Measurements from ENCODE around the gene SV2B. TPM values are rescaled to one million over a fixed set of nuclear protein-coding genes. Genes with fewer than 3 reads are reported as not detected.

SV2B gene
- total RNA-seq, 1 donor from 2014 or later: 1.6 TPM

- H3K27ac ChIP-seq (ENCODE audit: low read depth, low read length): no peak overlapping the region
- no peaks in the 10 kb centered on the region for H3K9me3 ChIP-seq (ENCODE audit: control insufficient read depth in 3 of 3, low read length in 3 of 3)
- peaks cover 0 to 3% (median 0%) of the 10 kb centered on the region in 3 donors for H3K27me3 ChIP-seq (ENCODE audit: control insufficient read depth in 3 of 3, insufficient read depth in 3 of 3, low read length in 3 of 3)
- no peaks in the 10 kb centered on the region for H3K36me3 ChIP-seq (ENCODE audit: control insufficient read depth in 3 of 3, insufficient read depth in 3 of 3, low read length in 3 of 3)
- no peak overlapping the region for H3K9ac ChIP-seq (ENCODE audit: low read depth in 1 of 3, low read length in 3 of 3)
- no peaks in the 10 kb centered on the region for H3K4me1 ChIP-seq (ENCODE audit: control insufficient read depth in 3 of 3, insufficient read depth in 3 of 3, low read length in 3 of 3)
- H3K4me3 ChIP-seq (ENCODE audit: low read length in 3 of 3): no peak overlapping the region
Observed at GRCh38 chr15:91182101-91182500, 82.0 kb downstream of the SV2B start.

- no peak overlapping the region for H3K4me3 ChIP-seq (ENCODE audit: low read length in 3 of 3)
- no peaks in the 10 kb centered on the region for H3K36me3 ChIP-seq (ENCODE audit: control insufficient read depth in 3 of 3, insufficient read depth in 3 of 3, low read length in 3 of 3)
- H3K27ac ChIP-seq (ENCODE audit: low read depth, low read length): no peak overlapping the region
- peaks cover 0 to 3% (median 0%) of the 10 kb centered on the region in 3 donors for H3K27me3 ChIP-seq (ENCODE audit: control insufficient read depth in 3 of 3, insufficient read depth in 3 of 3, low read length in 3 of 3)
- no peaks in the 10 kb centered on the region for H3K4me1 ChIP-seq (ENCODE audit: control insufficient read depth in 3 of 3, insufficient read depth in 3 of 3, low read length in 3 of 3)
- H3K9ac ChIP-seq (ENCODE audit: low read depth in 1 of 3, low read length in 3 of 3): no peak overlapping the region
- H3K9me3 ChIP-seq (ENCODE audit: control insufficient read depth in 3 of 3, low read length in 3 of 3): no peaks in the 10 kb centered on the region
Observed at GRCh38 chr15:91183596-91183995, 83.5 kb downstream of the SV2B start.

GRCh38 chr15:91184441-91184840, 84.4 kb downstream of the SV2B start:
- peaks cover 0 to 3% (median 0%) of the 10 kb centered on the region in 3 donors for H3K27me3 ChIP-seq (ENCODE audit: control insufficient read depth in 3 of 3, insufficient read depth in 3 of 3, low read length in 3 of 3)
- no peaks in the 10 kb centered on the region for H3K9me3 ChIP-seq (ENCODE audit: control insufficient read depth in 3 of 3, low read length in 3 of 3)
- no peaks in the 10 kb centered on the region for H3K36me3 ChIP-seq (ENCODE audit: control insufficient read depth in 3 of 3, insufficient read depth in 3 of 3, low read length in 3 of 3)

GRCh38 chr15:91186904-91187656, 87.0 kb downstream of the SV2B start:
- H3K27me3 ChIP-seq (ENCODE audit: control insufficient read depth in 3 of 3, insufficient read depth in 3 of 3, low read length in 3 of 3): peaks cover 0 to 3% (median 0%) of the 10 kb centered on the region in 3 donors
- H3K36me3 ChIP-seq (ENCODE audit: control insufficient read depth in 3 of 3, insufficient read depth in 3 of 3, low read length in 3 of 3): no peaks in the 10 kb centered on the region
- H3K27ac ChIP-seq (ENCODE audit: low read depth, low read length): no peak overlapping the region
- H3K4me3 ChIP-seq (ENCODE audit: low read length in 3 of 3): no peak overlapping the region
- no peak overlapping the region for H3K9ac ChIP-seq (ENCODE audit: low read depth in 1 of 3, low read length in 3 of 3)
- H3K9me3 ChIP-seq (ENCODE audit: control insufficient read depth in 3 of 3, low read length in 3 of 3): no peaks in the 10 kb centered on the region
- no peaks in the 10 kb centered on the region for H3K4me1 ChIP-seq (ENCODE audit: control insufficient read depth in 3 of 3, insufficient read depth in 3 of 3, low read length in 3 of 3)

More at GRCh38 chr15:91184441-91184840, 84.4 kb downstream of the SV2B start:
- Histone ChIP-seq H3K27ac (ENCODE audit: low read depth, low read length) (no peak overlapping the region), H3K9ac (ENCODE audit: low read depth in 1 of 3, low read length in 3 of 3) (no peak overlapping the region), H3K4me3 (ENCODE audit: low read length in 3 of 3) (no peak overlapping the region), H3K4me1 (ENCODE audit: control insufficient read depth in 3 of 3, insufficient read depth in 3 of 3, low read length in 3 of 3) (no peaks in the 10 kb centered on the region)

- Histone ChIP-seq H3K4me1 (ENCODE audit: control insufficient read depth in 3 of 3, insufficient read depth in 3 of 3, low read length in 3 of 3) (no peaks in the 10 kb centered on the region), H3K4me3 (ENCODE audit: low read length in 3 of 3) (no peak overlapping the region), H3K27me3 (ENCODE audit: control insufficient read depth in 3 of 3, insufficient read depth in 3 of 3, low read length in 3 of 3) (peaks cover 0 to 4% (median 4%) of the 10 kb centered on the region in 3 donors), H3K36me3 (ENCODE audit: control insufficient read depth in 3 of 3, insufficient read depth in 3 of 3, low read length in 3 of 3) (no peaks in the 10 kb centered on the region), H3K9me3 (ENCODE audit: control insufficient read depth in 3 of 3, low read length in 3 of 3) (no peaks in the 10 kb centered on the region), H3K27ac (ENCODE audit: low read depth, low read length) (no peak overlapping the region), H3K9ac (ENCODE audit: low read depth in 1 of 3, low read length in 3 of 3) (no peak overlapping the region)
Observed at GRCh38 chr15:91192285-91192684, 92.2 kb downstream of the SV2B start.

GRCh38 chr15:91192690-91193377, 92.8 kb downstream of the SV2B start:
- H3K4me1 ChIP-seq (ENCODE audit: control insufficient read depth in 3 of 3, insufficient read depth in 3 of 3, low read length in 3 of 3): no peaks in the 10 kb centered on the region
- H3K9ac ChIP-seq (ENCODE audit: low read depth in 1 of 3, low read length in 3 of 3): no peak overlapping the region
- no peaks in the 10 kb centered on the region for H3K36me3 ChIP-seq (ENCODE audit: control insufficient read depth in 3 of 3, insufficient read depth in 3 of 3, low read length in 3 of 3)
- no peak overlapping the region for H3K4me3 ChIP-seq (ENCODE audit: low read length in 3 of 3)
- H3K27me3 ChIP-seq (ENCODE audit: control insufficient read depth in 3 of 3, insufficient read depth in 3 of 3, low read length in 3 of 3): peaks cover 0 to 4% (median 4%) of the 10 kb centered on the region in 3 donors
- no peaks in the 10 kb centered on the region for H3K9me3 ChIP-seq (ENCODE audit: control insufficient read depth in 3 of 3, low read length in 3 of 3)
- no peak overlapping the region for H3K27ac ChIP-seq (ENCODE audit: low read depth, low read length)

GRCh38 chr15:91193378-91193720, 93.3 kb downstream of the SV2B start:
- H3K36me3 ChIP-seq (ENCODE audit: control insufficient read depth in 3 of 3, insufficient read depth in 3 of 3, low read length in 3 of 3): no peaks in the 10 kb centered on the region
- peaks cover 0 to 4% (median 4%) of the 10 kb centered on the region in 3 donors for H3K27me3 ChIP-seq (ENCODE audit: control insufficient read depth in 3 of 3, insufficient read depth in 3 of 3, low read length in 3 of 3)
- H3K9me3 ChIP-seq (ENCODE audit: control insufficient read depth in 3 of 3, low read length in 3 of 3): no peaks in the 10 kb centered on the region
- no peak overlapping the region for H3K9ac ChIP-seq (ENCODE audit: low read depth in 1 of 3, low read length in 3 of 3)
- H3K4me1 ChIP-seq (ENCODE audit: control insufficient read depth in 3 of 3, insufficient read depth in 3 of 3, low read length in 3 of 3): no peaks in the 10 kb centered on the region
- no peak overlapping the region for H3K27ac ChIP-seq (ENCODE audit: low read depth, low read length)
- H3K4me3 ChIP-seq (ENCODE audit: low read length in 3 of 3): no peak overlapping the region

GRCh38 chr15:91196127-91196526, 96.1 kb downstream of the SV2B start:
- Histone ChIP-seq H3K36me3 (ENCODE audit: control insufficient read depth in 3 of 3, insufficient read depth in 3 of 3, low read length in 3 of 3) (no peaks in the 10 kb centered on the region), H3K4me1 (ENCODE audit: control insufficient read depth in 3 of 3, insufficient read depth in 3 of 3, low read length in 3 of 3) (no peaks in the 10 kb centered on the region), H3K27me3 (ENCODE audit: control insufficient read depth in 3 of 3, insufficient read depth in 3 of 3, low read length in 3 of 3) (peaks cover 0 to 4% (median 4%) of the 10 kb centered on the region in 3 donors), H3K9me3 (ENCODE audit: control insufficient read depth in 3 of 3, low read length in 3 of 3) (no peaks in the 10 kb centered on the region), H3K9ac (ENCODE audit: low read depth in 1 of 3, low read length in 3 of 3) (no peak overlapping the region), H3K4me3 (ENCODE audit: low read length in 3 of 3) (no peak overlapping the region), H3K27ac (ENCODE audit: low read depth, low read length) (no peak overlapping the region)

- H3K27ac ChIP-seq (ENCODE audit: low read depth, low read length): no peak overlapping the region
- peaks cover 0 to 4% (median 4%) of the 10 kb centered on the region in 3 donors for H3K27me3 ChIP-seq (ENCODE audit: control insufficient read depth in 3 of 3, insufficient read depth in 3 of 3, low read length in 3 of 3)
- no peak overlapping the region for H3K9ac ChIP-seq (ENCODE audit: low read depth in 1 of 3, low read length in 3 of 3)
- no peak overlapping the region for H3K4me3 ChIP-seq (ENCODE audit: low read length in 3 of 3)
- H3K9me3 ChIP-seq (ENCODE audit: control insufficient read depth in 3 of 3, low read length in 3 of 3): no peaks in the 10 kb centered on the region
- H3K36me3 ChIP-seq (ENCODE audit: control insufficient read depth in 3 of 3, insufficient read depth in 3 of 3, low read length in 3 of 3): no peaks in the 10 kb centered on the region
- H3K4me1 ChIP-seq (ENCODE audit: control insufficient read depth in 3 of 3, insufficient read depth in 3 of 3, low read length in 3 of 3): no peaks in the 10 kb centered on the region
Observed at GRCh38 chr15:91196768-91197167, 96.7 kb downstream of the SV2B start.

GRCh38 chr15:91199511-91199910, 99.5 kb downstream of the SV2B start:
- Histone ChIP-seq H3K9me3 (ENCODE audit: control insufficient read depth in 3 of 3, low read length in 3 of 3) (no peaks in the 10 kb centered on the region), H3K4me1 (ENCODE audit: control insufficient read depth in 3 of 3, insufficient read depth in 3 of 3, low read length in 3 of 3) (no peaks in the 10 kb centered on the region), H3K27me3 (ENCODE audit: control insufficient read depth in 3 of 3, insufficient read depth in 3 of 3, low read length in 3 of 3) (peaks cover 0 to 3% (median 0%) of the 10 kb centered on the region in 3 donors), H3K36me3 (ENCODE audit: control insufficient read depth in 3 of 3, insufficient read depth in 3 of 3, low read length in 3 of 3) (no peaks in the 10 kb centered on the region), H3K4me3 (ENCODE audit: low read length in 3 of 3) (no peak overlapping the region), H3K9ac (ENCODE audit: low read depth in 1 of 3, low read length in 3 of 3) (no peak overlapping the region), H3K27ac (ENCODE audit: low read depth, low read length) (no peak overlapping the region)

Data from skeletal muscle tissue (tissue), 4 donors.